Measurements from ENCODE around the gene RNF152. TPM values are rescaled to one million over a fixed set of nuclear protein-coding genes. Genes with fewer than 3 reads are reported as not detected.

RNF152 gene
- total RNA-seq, 1 donor from 2014 or later = 13.4 TPM

- Histone ChIP-seq H3K4me3 (no peak overlapping the region), H3K27ac (no peak overlapping the region), H3K9me3 (no peaks in the 10 kb centered on the region), H3K36me3 (no peaks in the 10 kb centered on the region), H3K4me1 (peaks cover 4% of the 10 kb centered on the region), H3K27me3 (ENCODE audit: low read depth) (no peaks in the 10 kb centered on the region)
- ATAC-seq (no peak), DNase-seq (no peak)
- intact Hi-C loops (cut with DNase I) = no loop called here
- TF ChIP-seq, protein P1, sequence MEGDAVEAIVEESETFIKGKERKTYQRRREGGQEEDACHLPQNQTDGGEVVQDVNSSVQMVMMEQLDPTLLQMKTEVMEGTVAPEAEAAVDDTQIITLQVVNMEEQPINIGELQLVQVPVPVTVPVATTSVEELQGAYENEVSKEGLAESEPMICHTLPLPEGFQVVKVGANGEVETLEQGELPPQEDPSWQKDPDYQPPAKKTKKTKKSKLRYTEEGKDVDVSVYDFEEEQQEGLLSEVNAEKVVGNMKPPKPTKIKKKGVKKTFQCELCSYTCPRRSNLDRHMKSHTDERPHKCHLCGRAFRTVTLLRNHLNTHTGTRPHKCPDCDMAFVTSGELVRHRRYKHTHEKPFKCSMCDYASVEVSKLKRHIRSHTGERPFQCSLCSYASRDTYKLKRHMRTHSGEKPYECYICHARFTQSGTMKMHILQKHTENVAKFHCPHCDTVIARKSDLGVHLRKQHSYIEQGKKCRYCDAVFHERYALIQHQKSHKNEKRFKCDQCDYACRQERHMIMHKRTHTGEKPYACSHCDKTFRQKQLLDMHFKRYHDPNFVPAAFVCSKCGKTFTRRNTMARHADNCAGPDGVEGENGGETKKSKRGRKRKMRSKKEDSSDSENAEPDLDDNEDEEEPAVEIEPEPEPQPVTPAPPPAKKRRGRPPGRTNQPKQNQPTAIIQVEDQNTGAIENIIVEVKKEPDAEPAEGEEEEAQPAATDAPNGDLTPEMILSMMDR (IDR thresholded peaks at IDR 0.05) = no peak
Observed at GRCh38 chr18:61853855-61854254, 39.0 kb downstream of the RNF152 start.

DNA sequence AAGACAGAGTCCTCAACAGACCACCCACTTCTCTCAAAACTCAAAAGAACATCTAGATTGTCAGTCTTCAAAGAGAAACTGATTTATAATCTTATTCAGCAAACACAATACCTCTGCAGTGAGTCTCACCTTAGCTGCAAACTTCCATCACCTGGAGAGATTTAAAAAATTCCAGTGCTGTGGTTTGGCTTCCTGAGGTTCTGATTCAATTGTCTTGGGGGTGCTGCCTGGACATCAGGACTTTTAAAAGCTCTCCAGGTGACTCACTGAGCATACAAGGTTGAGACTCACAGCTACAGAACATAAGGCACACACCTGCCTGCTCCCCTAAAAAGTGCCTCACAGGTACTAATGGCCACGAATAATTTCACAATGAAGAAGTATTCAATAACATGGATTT is 40.3 kb downstream of the RNF152 start:
- Histone ChIP-seq H3K4me1 (peaks cover 4% of the 10 kb centered on the region), H3K4me3 (no peak overlapping the region), H3K9me3 (no peaks in the 10 kb centered on the region), H3K27me3 (ENCODE audit: low read depth) (no peaks in the 10 kb centered on the region), H3K36me3 (no peaks in the 10 kb centered on the region), H3K27ac (no peak overlapping the region)
- no peak for DNase-seq
- TF ChIP-seq, protein P1 (IDR thresholded peaks at IDR 0.05) = no peak
- peak in 1 of 2 donors; percentile 34 for ATAC-seq
- intact Hi-C loops (cut with DNase I) = no loop called here

GRCh38 chr18:61851940-61852451 is 40.8 kb downstream of the RNF152 start:
- Histone ChIP-seq H3K4me1 (peaks cover 4% of the 10 kb centered on the region), H3K27ac (no peak overlapping the region), H3K36me3 (no peaks in the 10 kb centered on the region), H3K4me3 (no peak overlapping the region), H3K27me3 (ENCODE audit: low read depth) (no peaks in the 10 kb centered on the region), H3K9me3 (no peaks in the 10 kb centered on the region)
- DNase-seq = no peak
- TF ChIP-seq, protein P1 (IDR thresholded peaks at IDR 0.05) = no peak
- intact Hi-C loops (cut with DNase I) = no loop called here
- ATAC-seq = no peak

DNA sequence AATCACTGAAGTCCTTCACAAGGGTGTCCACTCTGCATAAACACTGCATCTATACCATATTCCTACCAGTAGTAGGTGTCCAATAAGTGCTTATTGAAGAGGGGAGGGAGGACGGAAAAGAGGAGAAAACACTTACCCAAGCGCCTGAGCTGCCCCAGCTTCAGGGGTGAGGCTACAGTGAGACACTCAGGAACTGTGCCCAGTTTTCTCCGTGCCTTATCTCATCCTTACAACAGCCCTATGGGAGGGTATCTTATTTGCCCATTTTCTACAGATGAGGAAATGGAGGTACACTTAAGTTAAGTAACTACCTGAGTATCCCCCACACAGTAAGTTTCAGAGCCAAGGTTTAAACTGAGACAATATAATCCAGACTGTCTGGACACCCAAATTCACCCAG is 41.5 kb downstream of the RNF152 start:
- no peak overlapping the region for H3K27ac ChIP-seq
- no peak for ATAC-seq

GRCh38 chr18:61850756-61851155 is 42.1 kb downstream of the RNF152 start:
- Histone ChIP-seq H3K27ac (no peak overlapping the region), H3K9me3 (no peaks in the 10 kb centered on the region), H3K4me1 (peaks cover 4% of the 10 kb centered on the region), H3K27me3 (ENCODE audit: low read depth) (no peaks in the 10 kb centered on the region), H3K4me3 (no peak overlapping the region), H3K36me3 (no peaks in the 10 kb centered on the region)
- intact Hi-C loops (cut with DNase I) = no loop called here
- TF ChIP-seq, protein P1 (IDR thresholded peaks at IDR 0.05) = no peak
- no peak for ATAC-seq
- no peak for DNase-seq

More for the DNA sequence above, 41.5 kb downstream of the RNF152 start:
- TF ChIP-seq, protein P1 (IDR thresholded peaks at IDR 0.05) = no peak
- H3K36me3 ChIP-seq = no peaks in the 10 kb centered on the region
- H3K27me3 ChIP-seq (ENCODE audit: low read depth) = no peaks in the 10 kb centered on the region
- no peak for DNase-seq
- no peak overlapping the region for H3K4me3 ChIP-seq
- peaks cover 4% of the 10 kb centered on the region for H3K4me1 ChIP-seq
- intact Hi-C loops (cut with DNase I) = no loop called here
- H3K9me3 ChIP-seq = no peaks in the 10 kb centered on the region

All from lower lobe of right lung (tissue), 2 donors.